Activated naive CD8-positive, alpha-beta T cell treated with anti-CD3 and anti-CD28 coated beads, Interleukin-2, amount 50 U/mL, for 24 hours (primary cell): Measurements from ENCODE around the gene TOMM40L.
"Not testable (repeated sequence)": the region's sequence is repeated elsewhere in the genome, so short reads cannot be mapped to it uniquely, and the experiment has no call there.

ENCODE experiments used
- ATAC-seq: fragments of 150-1000 bp; cut with Tn5 transposase; one replicate; pipeline ENCODE4 v1.10.0; 2021
- DNase-seq: peaks from one replicate; pipeline ENCODE4 v3.0.0; 2021
- H3K27ac Mint-ChIP-seq: one replicate; pipeline ENCODE4 v1.8.0; 2021; ENCODE audit warnings: mild to moderate bottlenecking, mixed read lengths
- H3K27me3 Mint-ChIP-seq: one replicate; pipeline ENCODE4 v1.8.0; 2021; ENCODE audit warnings: mixed read lengths
- H3K36me3 Mint-ChIP-seq: one replicate; pipeline ENCODE4 v1.8.0; 2021; ENCODE audit warnings: low read depth, mixed read lengths
- H3K4me1 Mint-ChIP-seq: one replicate; pipeline ENCODE4 v1.8.0; 2021; ENCODE audit warnings: mixed read lengths
- H3K4me3 Mint-ChIP-seq: one replicate; pipeline ENCODE4 v1.8.0; 2021; ENCODE audit warnings: mild to moderate bottlenecking, moderate library complexity, mixed read lengths
- H3K9me3 Mint-ChIP-seq: one replicate; pipeline ENCODE4 v1.8.0; 2021; ENCODE audit warnings: mixed read lengths

Gene TOMM40L

GRCh38 chr1:161244888-161245287 is 19.0 kb downstream of the TOMM40L start:
- Mint-ChIP-seq H3K4me3 (no peak overlapping the region), H3K27me3 (peaks cover 11% of the 10 kb centered on the region), H3K27ac (no peak overlapping the region), H3K4me1 (no peaks in the 10 kb centered on the region), H3K36me3 (no peaks in the 10 kb centered on the region), H3K9me3 (peaks cover 2% of the 10 kb centered on the region)
- DNase-seq (no peak), ATAC-seq (no peak)

GRCh38 chr1:161250100-161250499 is 24.2 kb downstream of the TOMM40L start:
- H3K36me3 Mint-ChIP-seq, H3K27me3 Mint-ChIP-seq, H3K4me1 Mint-ChIP-seq, ATAC-seq, DNase-seq, H3K4me3 Mint-ChIP-seq, H3K27ac Mint-ChIP-seq, H3K9me3 Mint-ChIP-seq: not testable (repeated sequence)

GRCh38 chr1:161250829-161251228 is 25.0 kb downstream of the TOMM40L start:
- Mint-ChIP-seq H3K4me1 (no peaks in the 10 kb centered on the region), H3K36me3 (no peaks in the 10 kb centered on the region), H3K4me3 (no peak overlapping the region), H3K27me3 (no peaks in the 10 kb centered on the region), H3K9me3 (peaks cover 7% of the 10 kb centered on the region), H3K27ac (no peak overlapping the region)
- no peak for ATAC-seq
- DNase-seq = no peak

GRCh38 chr1:161251579-161251978 is 25.7 kb downstream of the TOMM40L start:
- Mint-ChIP-seq H3K4me3 (no peak overlapping the region), H3K4me1 (no peaks in the 10 kb centered on the region), H3K9me3 (peaks cover 12% of the 10 kb centered on the region), H3K27ac (no peak overlapping the region), H3K36me3 (no peaks in the 10 kb centered on the region), H3K27me3 (peaks cover 3% of the 10 kb centered on the region)
- DNase-seq (no peak), ATAC-seq (no peak)

GRCh38 chr1:161255302-161255701 is 29.4 kb downstream of the TOMM40L start:
- H3K9me3 Mint-ChIP-seq = peaks cover 23% of the 10 kb centered on the region
- not testable (repeated sequence) for H3K4me3 Mint-ChIP-seq, ATAC-seq, H3K27ac Mint-ChIP-seq, DNase-seq
- peaks cover 16% of the 10 kb centered on the region for H3K36me3 Mint-ChIP-seq
- H3K27me3 Mint-ChIP-seq = peaks cover 37% of the 10 kb centered on the region
- peaks cover 11% of the 10 kb centered on the region for H3K4me1 Mint-ChIP-seq

- peaks cover 11% of the 10 kb centered on the region for H3K4me1 Mint-ChIP-seq
- H3K27me3 Mint-ChIP-seq = peaks cover 43% of the 10 kb centered on the region
- H3K4me3 Mint-ChIP-seq = not testable (repeated sequence)
Observed at GRCh38 chr1:161255955-161256520, 30.2 kb downstream of the TOMM40L start.

GRCh38 chr1:161257109-161257508 is 31.2 kb downstream of the TOMM40L start:
- Mint-ChIP-seq H3K9me3 (peaks cover 23% of the 10 kb centered on the region), H3K27me3 (peaks cover 53% of the 10 kb centered on the region), H3K4me1 (peaks cover 11% of the 10 kb centered on the region), H3K36me3 (peaks cover 16% of the 10 kb centered on the region)
- not testable (repeated sequence) for DNase-seq, H3K27ac Mint-ChIP-seq, H3K4me3 Mint-ChIP-seq, ATAC-seq

More at GRCh38 chr1:161255955-161256520, 30.2 kb downstream of the TOMM40L start:
- Mint-ChIP-seq H3K9me3 (peaks cover 23% of the 10 kb centered on the region), H3K36me3 (peaks cover 16% of the 10 kb centered on the region)
- not testable (repeated sequence) for DNase-seq, ATAC-seq, H3K27ac Mint-ChIP-seq

- peak; percentile 91 for ATAC-seq
- peak within 1 kb of the TSS; percentile 18 for H3K4me3 Mint-ChIP-seq
- peaks cover 62% of the 10 kb centered on the region for H3K27me3 Mint-ChIP-seq
- H3K9me3 Mint-ChIP-seq = peaks cover 23% of the 10 kb centered on the region
- DNase-seq = peak; percentile 40
- H3K27ac Mint-ChIP-seq = no peak within 1 kb of the TSS
- peaks cover 11% of the 10 kb centered on the region for H3K4me1 Mint-ChIP-seq
- peaks cover 16% of the 10 kb centered on the region for H3K36me3 Mint-ChIP-seq
Observed at GRCh38 chr1:161258439-161259344, 32.8 kb downstream of the TOMM40L start, which contains the start of gene PCP4L1. Gene PCP4L1, plus strand, starts transcription at chr1:161258745. Its CDS starts 230 bp downstream, at chr1:161258975.

- Mint-ChIP-seq H3K36me3 (peaks cover 16% of the 10 kb centered on the region), H3K4me1 (peaks cover 11% of the 10 kb centered on the region), H3K4me3 (peak overlapping the region; percentile 18), H3K27ac (no peak overlapping the region), H3K9me3 (peaks cover 23% of the 10 kb centered on the region), H3K27me3 (peaks cover 62% of the 10 kb centered on the region)
- DNase-seq (no peak), ATAC-seq (no peak)
Observed at GRCh38 chr1:161259345-161259702, 33.5 kb downstream of the TOMM40L start.

GRCh38 chr1:161259765-161260164 is 33.9 kb downstream of the TOMM40L start:
- ATAC-seq (no peak), DNase-seq (no peak)
- peaks cover 16% of the 10 kb centered on the region for H3K36me3 Mint-ChIP-seq
- peaks cover 23% of the 10 kb centered on the region for H3K9me3 Mint-ChIP-seq
- H3K4me3 Mint-ChIP-seq = peak overlapping the region; percentile 18
- peaks cover 11% of the 10 kb centered on the region for H3K4me1 Mint-ChIP-seq
- H3K27ac Mint-ChIP-seq = no peak overlapping the region
- peaks cover 64% of the 10 kb centered on the region for H3K27me3 Mint-ChIP-seq

- peaks cover 16% of the 10 kb centered on the region for H3K36me3 Mint-ChIP-seq
- no peak overlapping the region for H3K27ac Mint-ChIP-seq
- DNase-seq = no peak
- no peak overlapping the region for H3K4me3 Mint-ChIP-seq
- ATAC-seq = no peak
- peaks cover 66% of the 10 kb centered on the region for H3K27me3 Mint-ChIP-seq
- H3K9me3 Mint-ChIP-seq = peaks cover 22% of the 10 kb centered on the region
- peaks cover 11% of the 10 kb centered on the region for H3K4me1 Mint-ChIP-seq
Observed at GRCh38 chr1:161260376-161261260, 34.8 kb downstream of the TOMM40L start.

- H3K9me3 Mint-ChIP-seq = peaks cover 14% of the 10 kb centered on the region
- H3K36me3 Mint-ChIP-seq = peaks cover 16% of the 10 kb centered on the region
- H3K4me3 Mint-ChIP-seq = no peak overlapping the region
- ATAC-seq (no peak), DNase-seq (no peak)
- H3K27me3 Mint-ChIP-seq = peaks cover 63% of the 10 kb centered on the region
- H3K4me1 Mint-ChIP-seq = peaks cover 11% of the 10 kb centered on the region
- H3K27ac Mint-ChIP-seq = no peak overlapping the region
Observed at GRCh38 chr1:161261261-161262235, 35.7 kb downstream of the TOMM40L start.

GRCh38 chr1:161265305-161265704 is 39.4 kb downstream of the TOMM40L start:
- Mint-ChIP-seq H3K9me3 (no peaks in the 10 kb centered on the region), H3K4me3 (no peak overlapping the region), H3K36me3 (no peaks in the 10 kb centered on the region), H3K4me1 (no peaks in the 10 kb centered on the region), H3K27ac (no peak overlapping the region), H3K27me3 (peaks cover 29% of the 10 kb centered on the region)
- no peak for ATAC-seq
- DNase-seq = no peak
